MV-4-11 (cell line): ENCODE data around the gene CPTP.

ENCODE experiments used
- DNase-seq: peaks from one replicate; lab custom pipeline; 2025; lab: John Stamatoyannopoulos, UW

CPTP gene

GRCh38 chr1:1320666-1321448 is 3.7 kb upstream of the CPTP start:
- no peak for DNase-seq

GRCh38 chr1:1321477-1321876 is 3.1 kb upstream of the CPTP start:
- no peak for DNase-seq

DNA sequence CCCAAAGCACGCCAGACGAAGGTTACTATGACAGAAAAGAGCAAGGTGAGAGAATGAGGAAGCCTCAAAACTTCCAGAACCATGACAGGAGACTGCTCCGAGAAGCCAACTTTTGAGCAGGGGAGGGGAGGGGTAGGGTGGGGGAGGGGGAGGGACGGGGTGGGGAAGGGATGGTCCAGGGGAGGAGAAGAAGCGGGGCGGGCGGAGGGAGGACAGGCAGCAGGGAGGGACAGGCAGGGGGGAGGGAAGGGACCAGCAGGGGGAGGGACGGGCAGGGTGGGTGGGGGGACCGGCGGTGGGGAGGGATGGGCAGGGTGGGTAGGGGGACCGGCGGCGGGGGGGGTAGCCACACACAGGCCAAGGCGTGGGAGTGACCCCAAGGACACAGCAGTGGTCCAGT is 2.2 kb upstream of the CPTP start:
- no peak for DNase-seq

GRCh38 chr1:1322952-1323351 is 1.6 kb upstream of the CPTP start:
- DNase-seq, result no peak

DNA sequence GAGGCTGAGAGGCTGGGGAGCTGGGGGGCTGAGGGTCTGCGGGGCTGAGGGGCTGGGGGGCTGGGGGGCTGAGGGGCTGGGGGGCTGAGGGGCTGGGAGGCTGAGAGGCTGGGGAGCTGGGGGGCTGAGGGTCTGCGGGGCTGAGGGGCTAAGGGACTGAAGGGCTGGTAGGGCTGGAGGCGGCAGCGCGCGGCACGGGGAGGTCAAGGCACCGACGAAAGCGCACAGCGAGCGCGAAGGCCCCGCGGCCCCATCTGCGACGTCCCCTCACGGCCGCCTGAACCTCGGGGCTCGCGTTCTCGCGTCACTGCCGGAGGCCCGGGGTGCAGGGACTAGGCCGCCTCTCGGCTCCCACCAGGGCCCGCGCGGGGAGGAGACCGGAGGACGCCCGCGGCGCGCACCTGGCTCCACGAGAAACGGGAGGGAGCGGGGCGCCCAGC is 498 bp upstream of the CPTP start:
- no peak for DNase-seq

- no peak for DNase-seq
These were observed 879 bp downstream of the CPTP start for GRCh38 chr1:1325288-1326074.

- no peak for DNase-seq
These were observed 1.5 kb downstream of the CPTP start for GRCh38 chr1:1326075-1326605.

DNA sequence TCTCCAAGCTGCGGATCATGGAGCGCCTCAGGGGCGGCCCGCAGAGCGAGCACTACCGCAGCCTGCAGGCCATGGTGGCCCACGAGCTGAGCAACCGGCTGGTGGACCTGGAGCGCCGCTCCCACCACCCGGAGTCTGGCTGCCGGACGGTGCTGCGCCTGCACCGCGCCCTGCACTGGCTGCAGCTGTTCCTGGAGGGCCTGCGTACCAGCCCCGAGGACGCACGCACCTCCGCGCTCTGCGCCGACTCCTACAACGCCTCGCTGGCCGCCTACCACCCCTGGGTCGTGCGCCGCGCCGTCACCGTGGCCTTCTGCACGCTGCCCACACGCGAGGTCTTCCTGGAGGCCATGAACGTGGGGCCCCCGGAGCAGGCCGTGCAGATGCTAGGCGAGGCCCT is 2.7 kb downstream of the CPTP start:
- no peak for DNase-seq

- DNase-seq, result no peak
These were observed 3.7 kb downstream of the CPTP start for GRCh38 chr1:1328254-1328653.

DNA sequence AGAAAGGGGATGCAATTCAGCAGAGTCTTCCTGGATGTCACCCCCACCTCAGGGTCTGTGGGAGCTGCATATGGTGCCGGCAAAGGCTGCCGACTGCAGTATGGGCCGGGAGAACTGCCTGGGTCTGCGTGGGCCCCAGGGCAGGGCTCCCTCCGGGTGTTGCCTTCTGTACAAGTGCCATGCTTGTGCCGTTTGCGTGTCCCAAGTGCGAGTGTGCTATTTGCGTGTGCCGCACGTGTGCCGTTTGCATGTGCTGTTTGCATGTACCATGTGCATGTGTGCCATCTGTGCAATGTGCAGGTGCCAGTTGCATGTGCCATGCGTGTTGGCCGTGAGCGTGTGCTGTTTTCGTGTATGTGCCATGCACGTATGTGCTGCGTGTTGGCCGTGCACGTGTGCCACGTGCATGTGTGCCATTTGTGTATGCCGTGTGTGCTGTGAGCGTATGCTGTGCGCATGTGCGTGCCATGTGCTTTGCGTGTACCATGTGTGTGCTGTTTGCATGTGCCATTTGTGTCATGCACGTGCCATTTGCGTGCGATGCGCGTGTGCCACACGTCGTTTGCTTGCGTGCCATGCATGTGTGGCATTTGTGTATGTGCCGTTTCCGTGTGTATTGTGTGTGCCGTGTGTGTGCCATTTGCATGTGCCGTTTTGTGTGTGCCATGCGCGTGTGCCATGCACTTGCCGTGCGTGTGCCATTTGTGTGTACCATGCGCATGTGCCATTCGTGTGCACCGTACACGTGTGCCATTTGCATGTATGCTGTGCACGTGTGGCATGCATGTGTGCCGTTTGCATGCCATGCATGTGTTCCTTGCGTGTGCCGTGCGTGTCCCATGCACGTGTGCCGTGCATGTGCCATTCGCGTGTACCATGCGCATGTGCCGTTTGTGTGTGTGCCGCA is 5.0 kb downstream of the CPTP start:
- no peak for DNase-seq

DNA sequence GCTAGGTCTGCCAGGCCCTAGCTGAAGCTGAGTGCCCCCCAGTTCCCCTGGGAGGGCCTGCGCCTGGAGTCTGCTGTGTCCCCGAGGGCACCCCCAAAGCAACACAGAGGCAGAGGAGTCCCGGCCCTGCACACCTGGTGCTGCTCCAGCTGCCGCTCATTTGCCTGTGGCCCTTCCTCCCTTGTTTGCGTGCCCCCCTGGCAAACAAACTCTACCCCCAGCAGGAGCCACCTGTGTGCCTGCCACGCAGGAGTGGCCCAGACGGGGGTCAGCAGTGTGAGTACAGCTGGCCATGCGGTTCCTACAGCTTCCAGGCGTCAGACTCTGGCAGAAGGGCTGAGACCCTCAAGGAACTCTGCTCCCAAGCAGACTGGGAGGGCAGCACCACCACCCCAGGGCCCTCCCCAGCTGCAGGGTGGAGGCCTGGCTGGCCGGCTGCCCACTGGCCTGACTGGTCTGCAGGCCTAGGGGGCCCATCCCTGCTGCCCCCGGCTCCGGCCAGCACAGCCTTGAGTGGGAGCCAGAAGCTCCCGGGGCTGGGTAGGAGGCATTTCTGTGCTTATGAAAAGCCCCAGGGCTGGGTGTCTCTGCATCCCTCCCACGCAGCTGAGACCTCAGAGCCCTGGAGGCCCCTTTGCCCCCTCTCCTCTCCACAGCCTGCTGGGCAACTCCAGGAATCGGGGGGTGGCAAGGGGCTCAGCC is 5.9 kb downstream of the CPTP start:
- DNase-seq, result no peak

GRCh38 chr1:1331068-1331965 is 6.7 kb downstream of the CPTP start, which contains the start of gene TAS1R3:
Gene TAS1R3 (plus strand): TSS chr1:1331280. CDS start chr1:1331346, 66 bp downstream.
- no peak for DNase-seq

GRCh38 chr1:1332031-1332755 is 7.6 kb downstream of the CPTP start:
- no peak for DNase-seq

DNA sequence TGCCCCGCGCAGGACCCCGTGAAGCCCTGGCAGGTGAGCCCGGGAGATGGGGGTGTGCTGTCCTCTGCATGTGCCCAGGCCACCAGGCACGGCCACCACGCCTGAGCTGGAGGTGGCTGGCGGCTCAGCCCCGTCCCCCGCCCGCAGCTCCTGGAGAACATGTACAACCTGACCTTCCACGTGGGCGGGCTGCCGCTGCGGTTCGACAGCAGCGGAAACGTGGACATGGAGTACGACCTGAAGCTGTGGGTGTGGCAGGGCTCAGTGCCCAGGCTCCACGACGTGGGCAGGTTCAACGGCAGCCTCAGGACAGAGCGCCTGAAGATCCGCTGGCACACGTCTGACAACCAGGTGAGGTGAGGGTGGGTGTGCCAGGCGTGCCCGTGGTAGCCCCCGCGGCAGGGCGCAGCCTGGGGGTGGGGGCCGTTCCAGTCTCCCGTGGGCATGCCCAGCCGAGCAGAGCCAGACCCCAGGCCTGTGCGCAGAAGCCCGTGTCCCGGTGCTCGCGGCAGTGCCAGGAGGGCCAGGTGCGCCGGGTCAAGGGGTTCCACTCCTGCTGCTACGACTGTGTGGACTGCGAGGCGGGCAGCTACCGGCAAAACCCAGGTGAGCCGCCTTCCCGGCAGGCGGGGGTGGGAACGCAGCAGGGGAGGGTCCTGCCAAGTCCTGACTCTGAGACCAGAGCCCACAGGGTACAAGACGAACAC is 8.3 kb downstream of the CPTP start:
- DNase-seq, result no peak

- no peak for DNase-seq
These were observed 9.1 kb downstream of the CPTP start for GRCh38 chr1:1333551-1334241.

- DNase-seq, result no peak
These were observed 10.2 kb downstream of the CPTP start for GRCh38 chr1:1334835-1335234.

DNA sequence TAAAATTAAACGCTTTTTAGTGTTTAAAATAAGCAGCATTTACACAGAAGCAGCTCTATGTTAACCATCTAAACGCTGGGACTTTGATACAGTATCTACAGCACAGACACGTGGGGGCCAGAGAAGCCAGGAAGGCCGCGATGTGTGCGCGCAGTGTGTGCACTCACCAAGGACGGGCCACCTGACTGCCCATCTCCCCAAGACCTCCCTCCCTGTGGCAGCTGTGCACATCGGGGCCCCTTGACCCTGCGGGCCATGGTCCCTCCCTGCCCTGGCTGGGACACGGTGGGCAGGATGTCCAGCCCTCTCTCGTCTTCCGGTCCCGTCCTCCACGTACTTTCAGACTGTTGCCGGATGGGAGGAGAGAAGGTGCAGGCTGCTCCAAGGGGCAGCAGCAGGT is 10.7 kb downstream of the CPTP start:
- DNase-seq, result no peak

DNA sequence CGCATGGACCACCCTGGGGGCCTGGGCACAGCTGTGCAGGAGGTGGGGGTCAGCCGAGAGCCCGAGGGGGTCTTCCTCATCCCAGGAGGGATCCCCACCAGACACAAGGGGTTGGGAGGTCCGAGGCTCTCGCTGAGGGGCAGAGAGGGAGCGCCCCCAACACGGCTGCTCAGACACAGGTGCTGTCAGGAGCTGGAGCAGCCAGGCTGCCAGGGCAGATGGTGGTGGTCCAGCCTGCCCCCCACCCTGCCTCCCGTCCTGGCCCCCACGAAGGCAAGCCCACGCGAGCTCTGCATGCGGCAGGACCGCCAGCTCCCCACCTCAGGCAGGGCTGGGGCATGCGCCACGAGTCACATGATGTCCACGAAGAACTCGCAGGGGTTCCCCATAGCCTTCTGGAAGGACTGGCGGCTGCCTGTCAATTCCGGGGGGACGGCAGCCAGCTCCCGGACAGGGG is 11.2 kb downstream of the CPTP start:
- DNase-seq, result no peak
